ENCODE data around the gene KRTAP19-5. TPM values are rescaled to one million over a fixed set of nuclear protein-coding genes. Genes with fewer than 3 reads are reported as not detected.
"Not testable (repeated sequence)": the region's sequence is repeated elsewhere in the genome, so short reads cannot be mapped to it uniquely, and the experiment has no call there.

Gene KRTAP19-5
- total and polyA plus RNA-seq, 11 donors = not detected

- H3K9me3 ChIP-seq; intact Hi-C loops (cut with DNase I); H3K4me3 ChIP-seq; H3K36me3 ChIP-seq; H3K27me3 ChIP-seq; ATAC-seq; DNase-seq; H3K4me1 ChIP-seq; H3K27ac ChIP-seq: not testable (repeated sequence)
- TF ChIP-seq CTCF (IDR thresholded peaks at IDR 0.05) = peak in 2 of 12 donors; percentile 5 to 11
- 25 to 31% (median 30%) methylated on average over 4 of the region's 4 CpGs for WGBS, 4 donors
Measured at GRCh38 chr21:30505621-30506205, 3.8 kb upstream of the KRTAP19-5 start.

GRCh38 chr21:30497065-30497464 is 4.9 kb downstream of the KRTAP19-5 start, which contains the start of gene KRTAP19-4:
KRTAP19-4 (minus strand) TSS chr21:30497165; CDS start chr21:30497110, 55 bp downstream.
- ATAC-seq (no peak), DNase-seq (no peak)
- Histone ChIP-seq H3K27ac (no peak within 1 kb of the TSS), H3K27me3 (no peaks in the 10 kb centered on the region), H3K36me3 (no peaks in the 10 kb centered on the region), H3K4me3 (no peak within 1 kb of the TSS), H3K4me1 (no peaks in the 10 kb centered on the region), H3K9me3 (peaks cover 0 to 4% (median 0%) of the 10 kb centered on the region in 12 donors)
- TF ChIP-seq POLR2A (IDR thresholded peaks at IDR 0.05) (no peak), CTCF (IDR thresholded peaks at IDR 0.05) (no peak)
- 55 to 60% (median 58%) methylated on average over 4 of the region's 4 CpGs for WGBS, 4 donors
- intact Hi-C loops (cut with DNase I) = no loop called here

GRCh38 chr21:30491963-30492428 is 9.9 kb downstream of the KRTAP19-5 start, which contains the start of gene KRTAP19-3:
KRTAP19-3 (minus strand) TSS chr21:30492013; CDS start chr21:30491957, 56 bp downstream.
- Histone ChIP-seq H3K9me3 (peaks cover 0 to 6% (median 0%) of the 10 kb centered on the region in 12 donors), H3K4me1 (no peaks in the 10 kb centered on the region), H3K27me3 (no peaks in the 10 kb centered on the region), H3K36me3 (no peaks in the 10 kb centered on the region), H3K4me3 (no peak within 1 kb of the TSS), H3K27ac (no peak within 1 kb of the TSS)
- intact Hi-C loops (cut with DNase I) = no loop called here
- ATAC-seq = no peak
- TF ChIP-seq POLR2A (IDR thresholded peaks at IDR 0.05) = no peak
- TF ChIP-seq CTCF (IDR thresholded peaks at IDR 0.05) = no peak
- no peak for DNase-seq
- 77 to 82% (median 82%) methylated on average over 2 of the region's 2 CpGs for WGBS, 4 donors

- Histone ChIP-seq H3K27me3 (no peaks in the 10 kb centered on the region), H3K36me3 (no peaks in the 10 kb centered on the region), H3K27ac (no peak within 1 kb of the TSS), H3K4me1 (peaks cover 0 to 6% (median 0%) of the 10 kb centered on the region in 12 donors), H3K9me3 (peaks cover 0 to 11% (median 0%) of the 10 kb centered on the region in 12 donors), H3K4me3 (no peak within 1 kb of the TSS)
- ATAC-seq = no peak
- DNase-seq = no peak
- 74 to 94% (median 87%) methylated on average over 2 of the region's 2 CpGs for WGBS, 4 donors
- TF ChIP-seq POLR2A (IDR thresholded peaks at IDR 0.05) (no peak), CTCF (IDR thresholded peaks at IDR 0.05) (no peak)
- intact Hi-C loops (cut with DNase I) = loop anchor here in 1 of 10 donors (10.0 kb wide), 1 partner anchor 77 kb away; the partner anchor contains the start of gene KRTAP19-7
Measured at GRCh38 chr21:30487336-30487735, 14.6 kb downstream of the KRTAP19-5 start, which contains the start of gene KRTAP19-2. KRTAP19-2 (minus strand) TSS chr21:30487436; CDS start chr21:30487348, 88 bp downstream.

All from heart left ventricle (tissue), 16 donors.